Measurements from ENCODE around the gene MBNL2.

Gene MBNL2

DNA sequence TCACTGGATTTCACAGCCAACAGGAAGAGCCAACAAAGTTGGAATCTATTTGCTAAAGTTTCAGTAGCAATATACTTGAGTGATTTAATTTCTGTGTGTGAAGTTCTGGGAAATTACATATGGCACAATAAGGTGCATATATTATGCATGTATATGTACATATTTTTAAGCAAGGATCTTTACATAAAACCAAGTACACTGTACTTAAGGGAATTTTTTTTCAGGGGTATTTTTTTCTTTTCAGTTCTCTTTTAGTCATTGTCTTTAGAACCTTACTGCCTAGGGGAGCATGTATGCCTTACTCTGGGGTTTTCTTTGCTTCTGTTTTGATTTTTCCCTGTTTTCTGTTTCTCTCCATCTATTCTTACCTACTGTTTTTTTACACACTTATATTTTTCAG, 219.2 kb downstream of the MBNL2 start:
- no peak for ATAC-seq (ENCODE audit: low read depth)
- DNase-seq (ENCODE audit: low spot score in 2 of 2), result no peak
- Mint-ChIP-seq H3K36me3 (peaks cover 4% of the 10 kb centered on the region), H3K27me3 (no peaks in the 10 kb centered on the region), H3K27ac (no peak overlapping the region), H3K4me3 (no peak overlapping the region), H3K4me1 (peaks cover 5% of the 10 kb centered on the region), H3K9me3 (no peaks in the 10 kb centered on the region)

Data from memory B cell (primary cell).